Stimulated activated CD8-positive, alpha-beta memory T cell treated with anti-CD3 and anti-CD28 coated beads, Interleukin-12 subunit alpha, Interleukin-12 subunit beta, amount 100 ng/mL, for 4 hours (primary cell): ENCODE data around the gene NKX1-2.

Experiments used
- DNase-seq: peaks from one replicate; pipeline ENCODE4 v3.0.0-alpha.2; 2020; ENCODE audit warnings: low read depth

NKX1-2 gene

GRCh38 chr10:124415210-124415609, 34.6 kb downstream of the NKX1-2 start:
- DNase-seq: no peak

GRCh38 chr10:124414076-124414475, 35.8 kb downstream of the NKX1-2 start:
- DNase-seq: no peak

GRCh38 chr10:124409696-124410095, 40.1 kb downstream of the NKX1-2 start:
- DNase-seq: no peak

- DNase-seq: no peak
These were observed 41.5 kb downstream of the NKX1-2 start for GRCh38 chr10:124408357-124408756.

- DNase-seq: no peak
These were observed 42.4 kb downstream of the NKX1-2 start for GRCh38 chr10:124407456-124407855.

GRCh38 chr10:124403548-124403947, 46.3 kb downstream of the NKX1-2 start:
- DNase-seq: no peak

GRCh38 chr10:124402273-124402672, 47.6 kb downstream of the NKX1-2 start:
- no peak for DNase-seq

- DNase-seq: no peak
These were observed 48.2 kb downstream of the NKX1-2 start for GRCh38 chr10:124401633-124402032.
